GM23338 (cell line): Measurements from ENCODE around the gene RBM17. TPM values are rescaled to one million over a fixed set of nuclear protein-coding genes. Genes with fewer than 3 reads are reported as not detected.

Experiments used
- ATAC-seq: fragments of 200-7000 bp; cut with Tn5 transposase; 3 replicates; pipeline ENCODE4 v1.9.1; 2020
- DNase-seq: peaks from one replicate; pipeline ENCODE4 v3.0.0-alpha.2; 2015; ENCODE audit warnings: low spot score
- H2AFZ ChIP-seq: fragments of 200-600 bp; sonication (generic); 2 replicates; pipeline ENCODE4 v1.8.0; 2016; ENCODE audit warnings: antibody characterized with exemption, mild to moderate bottlenecking, moderate library complexity
- H3F3A ChIP-seq: fragments of 200-600 bp; sonication (generic); replicated peaks from 2 replicates; pipeline ENCODE4 v1.8.0; 2017; ENCODE audit warnings: antibody characterized with exemption, mixed run types, low read depth
- H3K27ac ChIP-seq: fragments of 200-600 bp; sonication (generic); 2 replicates; pipeline ENCODE4 v1.6.1; 2016; ENCODE audit warnings: low read depth
- H3K27me3 ChIP-seq: fragments of 200-600 bp; sonication (generic); 2 replicates; pipeline ENCODE4 v1.8.0; 2016; ENCODE audit warnings: mild to moderate bottlenecking, mixed run types, moderate library complexity; ENCODE audit not compliant: insufficient read depth
- H3K36me3 ChIP-seq: fragments of 200-600 bp; sonication (generic); 2 replicates; pipeline ENCODE4 v1.8.0; 2016; ENCODE audit warnings: mild to moderate bottlenecking; ENCODE audit not compliant: insufficient read depth
- H3K4me1 ChIP-seq: fragments of 200-600 bp; sonication (generic); 2 replicates; pipeline ENCODE4 v1.8.0; 2016; ENCODE audit warnings: mild to moderate bottlenecking, moderate library complexity; ENCODE audit not compliant: insufficient read depth
- H3K4me2 ChIP-seq: fragments of 200-600 bp; sonication (generic); 2 replicates; pipeline ENCODE4 v1.7.1; 2017; ENCODE audit warnings: mixed run types
- H3K4me3 ChIP-seq: fragments of 200-600 bp; sonication (generic); 2 replicates; pipeline ENCODE4 v1.6.1; 2016; ENCODE audit warnings: mixed run types
- H3K79me2 ChIP-seq: fragments of 200-600 bp; sonication (generic); replicated peaks from 2 replicates; pipeline ENCODE4 v1.8.0; 2017; ENCODE audit warnings: mild to moderate bottlenecking; ENCODE audit not compliant: insufficient read depth
- H3K9me2 ChIP-seq: fragments of 200-600 bp; sonication (generic); 2 replicates; pipeline ENCODE4 v1.8.0; 2017; ENCODE audit not compliant: insufficient read depth
- H4K20me1 ChIP-seq: fragments of 200-600 bp; sonication (generic); replicated peaks from 2 replicates; pipeline ENCODE4 v1.8.0; 2017; ENCODE audit warnings: mild to moderate bottlenecking; ENCODE audit not compliant: insufficient read depth
- H3K27ac Mint-ChIP-seq: 2 replicates; pipeline ENCODE4 v1.8.0; 2020; ENCODE audit warnings: inconsistent platforms, mild to moderate bottlenecking, moderate library complexity, mixed read lengths
- H3K27me3 Mint-ChIP-seq: 3 replicates; pipeline ENCODE4 v1.8.0; 2022; ENCODE audit warnings: low read depth, mild to moderate bottlenecking, moderate library complexity, mixed read lengths, inconsistent platforms; ENCODE audit not compliant: insufficient read depth, poor library complexity
- H3K36me3 Mint-ChIP-seq: 3 replicates; pipeline ENCODE4 v1.8.0; 2021; ENCODE audit warnings: low read depth, mild to moderate bottlenecking, inconsistent platforms, moderate library complexity, mixed read lengths
- H3K4me1 Mint-ChIP-seq: 3 replicates; pipeline ENCODE4 v1.8.0; 2020; ENCODE audit warnings: mild to moderate bottlenecking, inconsistent platforms, mixed read lengths
- H3K4me3 Mint-ChIP-seq: 3 replicates; pipeline ENCODE4 v1.8.0; 2021; ENCODE audit warnings: moderate library complexity, mild to moderate bottlenecking, inconsistent platforms, mixed read lengths
- H3K9me3 Mint-ChIP-seq: 3 replicates; pipeline ENCODE4 v1.8.0; 2020; ENCODE audit warnings: moderate library complexity, mild to moderate bottlenecking, inconsistent platforms, mixed read lengths
- CREB1 ChIP-seq: fragments of 250-450 bp; sonication (Bioruptor Pico); IDR thresholded peaks from 2 replicates; pipeline ENCODE4 v1.5.0; 2020; ENCODE audit warnings: low read depth, mild to moderate bottlenecking, moderate library complexity
- EZH2 ChIP-seq: fragments of 200-600 bp; sonication (generic); IDR thresholded peaks from one replicate; pipeline ENCODE4 v1.8.0; 2017; ENCODE audit warnings: antibody characterized with exemption, mild to moderate bottlenecking, low read depth; ENCODE audit not compliant: unreplicated experiment
- EZH2phosphoT487 ChIP-seq: fragments of 200-600 bp; sonication (generic); IDR thresholded peaks from one replicate; pipeline ENCODE4 v1.8.1; 2018; ENCODE audit warnings: antibody characterized with exemption; ENCODE audit not compliant: unreplicated experiment
- JUNB ChIP-seq: IDR thresholded peaks from one replicate; pipeline ENCODE4 v1.6.1; 2016; ENCODE audit warnings: antibody characterized with exemption; ENCODE audit not compliant: unreplicated experiment
- NANOG ChIP-seq: IDR thresholded peaks from 2 replicates; pipeline ENCODE4 v1.6.1; 2016; ENCODE audit warnings: antibody characterized with exemption, borderline replicate concordance
- POLR2AphosphoS5 ChIP-seq: IDR thresholded peaks from 2 replicates; pipeline ENCODE4 v1.6.1; 2016; ENCODE audit warnings: antibody characterized with exemption, low read depth
- REST ChIP-seq: IDR thresholded peaks from one replicate; pipeline ENCODE4 v1.6.1; 2018; ENCODE audit warnings: antibody characterized with exemption; ENCODE audit not compliant: unreplicated experiment
- STAT1 ChIP-seq: IDR thresholded peaks from one replicate; pipeline ENCODE4 v1.6.1; 2016; ENCODE audit warnings: antibody characterized with exemption; ENCODE audit not compliant: unreplicated experiment
- ZNF114 ChIP-seq: fragments of 250-450 bp; sonication (Bioruptor Pico); IDR thresholded peaks from 2 replicates; pipeline ENCODE4 v1.5.0; 2020; ENCODE audit warnings: mild to moderate bottlenecking, moderate library complexity
- ZNF331 ChIP-seq: fragments of 250-450 bp; sonication (Bioruptor Pico); IDR thresholded peaks from 2 replicates; pipeline ENCODE4 v1.5.0; 2020; ENCODE audit warnings: low read depth, mild to moderate bottlenecking, moderate library complexity
- polyA plus RNA-seq: library from polyadenylated mRNA; unstranded; fragments of >200 nt; fragmentation: Nextera tagmentation; extraction: Ambion mirVana; gene quantifications from 2 replicates; pipeline ENCODE4 v1.2.1, GENCODE V29; 2016
- total RNA-seq: library from RNA; depleted of rRNA; stranded (reverse); fragments of >200 nt; shearing (Covaris generic); gene quantifications from 2 replicates; pipeline ENCODE4 v1.2.3, GENCODE V29; 2014
- TF ChIP-seq, protein P1 (sequence below): IDR thresholded peaks from 2 replicates; pipeline ENCODE4 v1.6.1; 2016; ENCODE audit warnings: antibody characterized with exemption
- TF ChIP-seq, protein P2 (sequence below): fragments of 250-450 bp; sonication (Bioruptor Pico); IDR thresholded peaks from 2 replicates; pipeline ENCODE4 v1.5.0; 2020; ENCODE audit warnings: mild to moderate bottlenecking, moderate library complexity
- TF ChIP-seq, protein P3 (sequence below), 2 experiments: fragments of 200-600 bp in 1 of 2; sonication (generic) in 1 of 2; conservative IDR thresholded peaks; 2 replicates each; pipeline versions ENCODE4 v1.5.1 to v1.6.1; 2016 to 2017; ENCODE audit warnings: antibody characterized with exemption in 2 of 2, low read depth in 2 of 2, mild to moderate bottlenecking in 2 of 2, moderate library complexity in 1 of 2

The RBM17 gene
- total and polyA plus RNA-seq, 2 experiments from 2014 or later: 54.7 to 281 TPM

- H3K4me2 ChIP-seq: peak overlapping the region; percentile 32; the same call in 1 of the 2 replicates
- Mint-ChIP-seq H3K27ac (no peak overlapping the region), H3K9me3 (peaks cover 6% of the 10 kb centered on the region; the same call in 2 of the 3 replicates), H3K36me3 (no peaks in the 10 kb centered on the region; the same call in 2 of the 3 replicates), H3K27me3 (peaks cover 28% of the 10 kb centered on the region), H3K4me3 (no peak overlapping the region), H3K4me1 (peaks cover 19% of the 10 kb centered on the region)
- H4K20me1 ChIP-seq: 0 out of 2 replicates have a peak, but pooled peaks cover 3% of the 10 kb centered on the region
- no peaks in the 10 kb centered on the region for H3K36me3 ChIP-seq
- H3F3A ChIP-seq: no peaks in the 10 kb centered on the region
- no peak overlapping the region for H2AFZ ChIP-seq
- ATAC-seq (no peak), DNase-seq (no peak)
- H3K27me3 ChIP-seq: peaks cover 29% of the 10 kb centered on the region
- no peaks in the 10 kb centered on the region for H3K9me2 ChIP-seq
- TF ChIP-seq POLR2AphosphoS5 (no peak), ZNF114 (CRISPR knock-in tag) (no peak), EZH2phosphoT487 (no peak), CREB1 (CRISPR knock-in tag) (no peak), ZNF331 (CRISPR knock-in tag) (no peak), NANOG (no peak), REST (no peak), JUNB (no peak), STAT1 (no peak), EZH2 (no peak)
- TF ChIP-seq, protein P1, sequence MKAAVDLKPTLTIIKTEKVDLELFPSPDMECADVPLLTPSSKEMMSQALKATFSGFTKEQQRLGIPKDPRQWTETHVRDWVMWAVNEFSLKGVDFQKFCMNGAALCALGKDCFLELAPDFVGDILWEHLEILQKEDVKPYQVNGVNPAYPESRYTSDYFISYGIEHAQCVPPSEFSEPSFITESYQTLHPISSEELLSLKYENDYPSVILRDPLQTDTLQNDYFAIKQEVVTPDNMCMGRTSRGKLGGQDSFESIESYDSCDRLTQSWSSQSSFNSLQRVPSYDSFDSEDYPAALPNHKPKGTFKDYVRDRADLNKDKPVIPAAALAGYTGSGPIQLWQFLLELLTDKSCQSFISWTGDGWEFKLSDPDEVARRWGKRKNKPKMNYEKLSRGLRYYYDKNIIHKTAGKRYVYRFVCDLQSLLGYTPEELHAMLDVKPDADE: no peak
- TF ChIP-seq, protein P2, sequence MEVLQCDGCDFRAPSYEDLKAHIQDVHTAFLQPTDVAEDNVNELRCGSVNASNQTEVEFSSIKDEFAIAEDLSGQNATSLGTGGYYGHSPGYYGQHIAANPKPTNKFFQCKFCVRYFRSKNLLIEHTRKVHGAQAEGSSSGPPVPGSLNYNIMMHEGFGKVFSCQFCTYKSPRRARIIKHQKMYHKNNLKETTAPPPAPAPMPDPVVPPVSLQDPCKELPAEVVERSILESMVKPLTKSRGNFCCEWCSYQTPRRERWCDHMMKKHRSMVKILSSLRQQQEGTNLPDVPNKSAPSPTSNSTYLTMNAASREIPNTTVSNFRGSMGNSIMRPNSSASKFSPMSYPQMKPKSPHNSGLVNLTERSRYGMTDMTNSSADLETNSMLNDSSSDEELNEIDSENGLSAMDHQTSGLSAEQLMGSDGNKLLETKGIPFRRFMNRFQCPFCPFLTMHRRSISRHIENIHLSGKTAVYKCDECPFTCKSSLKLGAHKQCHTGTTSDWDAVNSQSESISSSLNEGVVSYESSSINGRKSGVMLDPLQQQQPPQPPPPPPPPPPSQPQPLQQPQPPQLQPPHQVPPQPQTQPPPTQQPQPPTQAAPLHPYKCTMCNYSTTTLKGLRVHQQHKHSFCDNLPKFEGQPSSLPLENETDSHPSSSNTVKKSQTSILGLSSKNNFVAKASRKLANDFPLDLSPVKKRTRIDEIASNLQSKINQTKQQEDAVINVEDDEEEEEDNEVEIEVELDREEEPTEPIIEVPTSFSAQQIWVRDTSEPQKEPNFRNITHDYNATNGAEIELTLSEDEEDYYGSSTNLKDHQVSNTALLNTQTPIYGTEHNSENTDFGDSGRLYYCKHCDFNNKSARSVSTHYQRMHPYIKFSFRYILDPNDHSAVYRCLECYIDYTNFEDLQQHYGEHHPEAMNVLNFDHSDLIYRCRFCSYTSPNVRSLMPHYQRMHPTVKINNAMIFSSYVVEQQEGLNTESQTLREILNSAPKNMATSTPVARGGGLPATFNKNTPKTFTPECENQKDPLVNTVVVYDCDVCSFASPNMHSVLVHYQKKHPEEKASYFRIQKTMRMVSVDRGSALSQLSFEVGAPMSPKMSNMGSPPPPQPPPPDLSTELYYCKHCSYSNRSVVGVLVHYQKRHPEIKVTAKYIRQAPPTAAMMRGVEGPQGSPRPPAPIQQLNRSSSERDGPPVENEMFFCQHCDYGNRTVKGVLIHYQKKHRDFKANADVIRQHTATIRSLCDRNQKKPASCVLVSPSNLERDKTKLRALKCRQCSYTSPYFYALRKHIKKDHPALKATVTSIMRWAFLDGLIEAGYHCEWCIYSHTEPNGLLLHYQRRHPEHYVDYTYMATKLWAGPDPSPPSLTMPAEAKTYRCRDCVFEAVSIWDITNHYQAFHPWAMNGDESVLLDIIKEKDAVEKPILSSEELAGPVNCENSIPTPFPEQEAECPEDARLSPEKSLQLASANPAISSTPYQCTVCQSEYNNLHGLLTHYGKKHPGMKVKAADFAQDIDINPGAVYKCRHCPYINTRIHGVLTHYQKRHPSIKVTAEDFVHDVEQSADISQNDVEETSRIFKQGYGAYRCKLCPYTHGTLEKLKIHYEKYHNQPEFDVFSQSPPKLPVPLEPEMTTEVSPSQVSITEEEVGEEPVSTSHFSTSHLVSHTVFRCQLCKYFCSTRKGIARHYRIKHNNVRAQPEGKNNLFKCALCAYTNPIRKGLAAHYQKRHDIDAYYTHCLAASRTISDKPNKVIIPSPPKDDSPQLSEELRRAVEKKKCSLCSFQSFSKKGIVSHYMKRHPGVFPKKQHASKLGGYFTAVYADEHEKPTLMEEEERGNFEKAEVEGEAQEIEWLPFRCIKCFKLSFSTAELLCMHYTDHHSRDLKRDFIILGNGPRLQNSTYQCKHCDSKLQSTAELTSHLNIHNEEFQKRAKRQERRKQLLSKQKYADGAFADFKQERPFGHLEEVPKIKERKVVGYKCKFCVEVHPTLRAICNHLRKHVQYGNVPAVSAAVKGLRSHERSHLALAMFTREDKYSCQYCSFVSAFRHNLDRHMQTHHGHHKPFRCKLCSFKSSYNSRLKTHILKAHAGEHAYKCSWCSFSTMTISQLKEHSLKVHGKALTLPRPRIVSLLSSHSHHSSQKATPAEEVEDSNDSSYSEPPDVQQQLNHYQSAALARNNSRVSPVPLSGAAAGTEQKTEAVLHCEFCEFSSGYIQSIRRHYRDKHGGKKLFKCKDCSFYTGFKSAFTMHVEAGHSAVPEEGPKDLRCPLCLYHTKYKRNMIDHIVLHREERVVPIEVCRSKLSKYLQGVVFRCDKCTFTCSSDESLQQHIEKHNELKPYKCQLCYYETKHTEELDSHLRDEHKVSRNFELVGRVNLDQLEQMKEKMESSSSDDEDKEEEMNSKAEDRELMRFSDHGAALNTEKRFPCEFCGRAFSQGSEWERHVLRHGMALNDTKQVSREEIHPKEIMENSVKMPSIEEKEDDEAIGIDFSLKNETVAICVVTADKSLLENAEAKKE (CRISPR knock-in tag): no peak
- TF ChIP-seq, protein P3, sequence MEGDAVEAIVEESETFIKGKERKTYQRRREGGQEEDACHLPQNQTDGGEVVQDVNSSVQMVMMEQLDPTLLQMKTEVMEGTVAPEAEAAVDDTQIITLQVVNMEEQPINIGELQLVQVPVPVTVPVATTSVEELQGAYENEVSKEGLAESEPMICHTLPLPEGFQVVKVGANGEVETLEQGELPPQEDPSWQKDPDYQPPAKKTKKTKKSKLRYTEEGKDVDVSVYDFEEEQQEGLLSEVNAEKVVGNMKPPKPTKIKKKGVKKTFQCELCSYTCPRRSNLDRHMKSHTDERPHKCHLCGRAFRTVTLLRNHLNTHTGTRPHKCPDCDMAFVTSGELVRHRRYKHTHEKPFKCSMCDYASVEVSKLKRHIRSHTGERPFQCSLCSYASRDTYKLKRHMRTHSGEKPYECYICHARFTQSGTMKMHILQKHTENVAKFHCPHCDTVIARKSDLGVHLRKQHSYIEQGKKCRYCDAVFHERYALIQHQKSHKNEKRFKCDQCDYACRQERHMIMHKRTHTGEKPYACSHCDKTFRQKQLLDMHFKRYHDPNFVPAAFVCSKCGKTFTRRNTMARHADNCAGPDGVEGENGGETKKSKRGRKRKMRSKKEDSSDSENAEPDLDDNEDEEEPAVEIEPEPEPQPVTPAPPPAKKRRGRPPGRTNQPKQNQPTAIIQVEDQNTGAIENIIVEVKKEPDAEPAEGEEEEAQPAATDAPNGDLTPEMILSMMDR (conservative IDR thresholded peaks at IDR 0.05; ENCODE audit: low read depth in 2 of 2): no peak
- H3K4me1 ChIP-seq: peaks cover 10% of the 10 kb centered on the region; the same call in 1 of the 2 replicates
- H3K4me3 ChIP-seq: no peak overlapping the region
- no peak overlapping the region for H3K27ac ChIP-seq
- no peaks in the 10 kb centered on the region for H3K79me2 ChIP-seq
These were observed 52.1 kb downstream of the RBM17 start for GRCh38 chr10:6140965-6141295.
